ENCODE measurements around the gene RNASE13. TPM values are rescaled to one million over a fixed set of nuclear protein-coding genes. Genes with fewer than 3 reads are reported as not detected.

RNASE13 gene
- total RNA-seq, 1 experiment from 2014 or later = not detected

GRCh38 chr14:20998674-20999366 lies 35.8 kb downstream of the RNASE13 start, which contains the start of gene SLC39A2:
Gene SLC39A2, plus strand, starts transcription at chr14:20999293. Its CDS starts 154 bp downstream, at chr14:20999447.
- intact Hi-C loops (cut with micrococcal nuclease; ENCODE audit: unreplicated experiment) = no loop called here
- no TSS peak for BruUV-seq (replicated peaks)
- H3K4me1 Mint-ChIP-seq (ENCODE audit: low read depth, unreplicated experiment) = peaks cover 9% of the 10 kb centered on the region
- DNase-seq = no peak
- peaks cover 27% of the 10 kb centered on the region for H3K36me3 Mint-ChIP-seq (ENCODE audit: insufficient read depth, unreplicated experiment)
- H3K4me1 ChIP-seq = peaks cover 17% of the 10 kb centered on the region; the same call in 1 of the 2 replicates
- ChIA-PET POLR2A (interaction anchor here (0.5 to 0.6 kb wide), 2 partner anchors 26 to 384 kb away, joined by 3 to 6 read pairs; no protein-coding TSS in a partner anchor), CTCF (interaction anchor here (1.5 to 3.1 kb wide), 4 partner anchors 16 to 141 kb away, joined by 6 to 22 read pairs (median 11); no protein-coding TSS in a partner anchor)
- no peaks in the 10 kb centered on the region for H3K27me3 Mint-ChIP-seq (ENCODE audit: insufficient read depth, unreplicated experiment)
- no peaks in the 10 kb centered on the region for H3K27me3 ChIP-seq (replicated peaks; ENCODE audit: control insufficient read depth, insufficient read depth, low read length)
- H3K9me3 ChIP-seq = no peaks in the 10 kb centered on the region
- no peak within 1 kb of the TSS for H3K27ac Mint-ChIP-seq (ENCODE audit: unreplicated experiment)
- no peak within 1 kb of the TSS for H3K4me3 Mint-ChIP-seq (ENCODE audit: unreplicated experiment)
- TF ChIP-seq, protein P1, sequence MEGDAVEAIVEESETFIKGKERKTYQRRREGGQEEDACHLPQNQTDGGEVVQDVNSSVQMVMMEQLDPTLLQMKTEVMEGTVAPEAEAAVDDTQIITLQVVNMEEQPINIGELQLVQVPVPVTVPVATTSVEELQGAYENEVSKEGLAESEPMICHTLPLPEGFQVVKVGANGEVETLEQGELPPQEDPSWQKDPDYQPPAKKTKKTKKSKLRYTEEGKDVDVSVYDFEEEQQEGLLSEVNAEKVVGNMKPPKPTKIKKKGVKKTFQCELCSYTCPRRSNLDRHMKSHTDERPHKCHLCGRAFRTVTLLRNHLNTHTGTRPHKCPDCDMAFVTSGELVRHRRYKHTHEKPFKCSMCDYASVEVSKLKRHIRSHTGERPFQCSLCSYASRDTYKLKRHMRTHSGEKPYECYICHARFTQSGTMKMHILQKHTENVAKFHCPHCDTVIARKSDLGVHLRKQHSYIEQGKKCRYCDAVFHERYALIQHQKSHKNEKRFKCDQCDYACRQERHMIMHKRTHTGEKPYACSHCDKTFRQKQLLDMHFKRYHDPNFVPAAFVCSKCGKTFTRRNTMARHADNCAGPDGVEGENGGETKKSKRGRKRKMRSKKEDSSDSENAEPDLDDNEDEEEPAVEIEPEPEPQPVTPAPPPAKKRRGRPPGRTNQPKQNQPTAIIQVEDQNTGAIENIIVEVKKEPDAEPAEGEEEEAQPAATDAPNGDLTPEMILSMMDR (IDR thresholded peaks at IDR 0.05; ENCODE audit: insufficient read depth in 1 of 2, low read depth in 1 of 2, low read length in 1 of 2, severe bottlenecking in 1 of 2, unreplicated experiment in 1 of 2) = no peak
- H3K36me3 ChIP-seq (ENCODE audit: control insufficient read depth, insufficient read depth, low read length) = no peaks in the 10 kb centered on the region
- no peak within 1 kb of the TSS for H3K4me3 ChIP-seq (ENCODE audit: low read depth, low read length)
- no peaks in the 10 kb centered on the region for H3K9me3 Mint-ChIP-seq (ENCODE audit: unreplicated experiment)

GRCh38 chr14:20998139-20998538 lies 36.5 kb downstream of the RNASE13 start:
- intact Hi-C loops (cut with micrococcal nuclease; ENCODE audit: unreplicated experiment) = no loop called here
- no peak overlapping the region for H3K27ac Mint-ChIP-seq (ENCODE audit: unreplicated experiment)
- no peaks in the 10 kb centered on the region for H3K9me3 Mint-ChIP-seq (ENCODE audit: unreplicated experiment)
- peaks cover 9% of the 10 kb centered on the region for H3K4me1 Mint-ChIP-seq (ENCODE audit: low read depth, unreplicated experiment)
- peaks cover 34% of the 10 kb centered on the region for H3K36me3 Mint-ChIP-seq (ENCODE audit: insufficient read depth, unreplicated experiment)
- H3K4me3 Mint-ChIP-seq (ENCODE audit: unreplicated experiment) = no peak overlapping the region
- POLR2A ChIA-PET = no interaction called here
- CTCF ChIA-PET = interaction anchor here (1.3 to 3.1 kb wide), 5 partner anchors 17 to 141 kb away, joined by 5 to 22 read pairs (median 7); no protein-coding TSS in a partner anchor
- no peaks in the 10 kb centered on the region for H3K36me3 ChIP-seq (ENCODE audit: control insufficient read depth, insufficient read depth, low read length)
- peak in 1 of 2 experiments; percentile 25 for DNase-seq
- no peak overlapping the region for H3K4me3 ChIP-seq (ENCODE audit: low read depth, low read length)
- peaks cover 17% of the 10 kb centered on the region; the same call in 1 of the 2 replicates for H3K4me1 ChIP-seq
- H3K27me3 Mint-ChIP-seq (ENCODE audit: insufficient read depth, unreplicated experiment) = no peaks in the 10 kb centered on the region
- TF ChIP-seq, protein P1 (IDR thresholded peaks at IDR 0.05; ENCODE audit: insufficient read depth in 1 of 2, low read depth in 1 of 2, low read length in 1 of 2, severe bottlenecking in 1 of 2, unreplicated experiment in 1 of 2) = no peak
- H3K9me3 ChIP-seq = no peaks in the 10 kb centered on the region
- BruUV-seq (replicated peaks) = no TSS peak
- H3K27me3 ChIP-seq (replicated peaks; ENCODE audit: control insufficient read depth, insufficient read depth, low read length) = no peaks in the 10 kb centered on the region

DNA sequence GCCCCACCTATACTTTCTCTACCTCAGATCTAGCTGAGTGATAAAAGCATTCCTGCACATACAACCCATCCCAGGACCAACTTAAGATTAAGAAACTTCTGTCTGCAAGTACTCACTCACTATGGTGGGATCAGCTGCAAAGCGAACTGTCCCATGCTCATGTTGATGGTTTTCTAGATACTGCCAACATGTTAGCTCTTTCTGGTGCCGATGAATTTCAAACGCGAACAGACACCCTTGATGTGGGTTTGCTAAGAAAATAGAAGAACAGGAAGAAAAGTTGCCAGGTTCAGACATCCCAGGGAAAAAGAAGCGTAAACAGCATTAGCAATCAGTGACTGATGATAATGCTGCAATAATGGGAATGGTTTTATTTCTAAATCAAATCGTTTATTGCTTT lies 37.0 kb downstream of the RNASE13 start:
- Mint-ChIP-seq H3K4me1 (ENCODE audit: low read depth, unreplicated experiment) (peaks cover 9% of the 10 kb centered on the region), H3K27ac (ENCODE audit: unreplicated experiment) (no peak overlapping the region), H3K36me3 (ENCODE audit: insufficient read depth, unreplicated experiment) (peaks cover 38% of the 10 kb centered on the region), H3K27me3 (ENCODE audit: insufficient read depth, unreplicated experiment) (no peaks in the 10 kb centered on the region), H3K9me3 (ENCODE audit: unreplicated experiment) (no peaks in the 10 kb centered on the region), H3K4me3 (ENCODE audit: unreplicated experiment) (no peak overlapping the region)
- peaks cover under 1% of the 10 kb centered on the region for H3K36me3 ChIP-seq (ENCODE audit: control insufficient read depth, insufficient read depth, low read length)
- TF ChIP-seq, protein P1 (IDR thresholded peaks at IDR 0.05; ENCODE audit: insufficient read depth in 1 of 2, low read depth in 1 of 2, low read length in 1 of 2, severe bottlenecking in 1 of 2, unreplicated experiment in 1 of 2) = no peak
- no peak for DNase-seq
- no peak overlapping the region for H3K4me3 ChIP-seq (ENCODE audit: low read depth, low read length)
- no TSS peak for BruUV-seq (replicated peaks)
- peaks cover 17% of the 10 kb centered on the region; the same call in 1 of the 2 replicates for H3K4me1 ChIP-seq
- POLR2A ChIA-PET = interaction anchor here (0.6 kb wide), 1 partner anchor 90 kb away, joined by 3 read pairs; no protein-coding TSS in a partner anchor
- no peaks in the 10 kb centered on the region for H3K27me3 ChIP-seq (replicated peaks; ENCODE audit: control insufficient read depth, insufficient read depth, low read length)
- H3K9me3 ChIP-seq = no peaks in the 10 kb centered on the region
- CTCF ChIA-PET = interaction anchor here (0.5 to 3.1 kb wide), 6 partner anchors 17 to 580 kb away, joined by 3 to 22 read pairs (median 6); no protein-coding TSS in a partner anchor
- intact Hi-C loops (cut with micrococcal nuclease; ENCODE audit: unreplicated experiment) = no loop called here

All from Caco-2 (cell line).